Tongue (tissue), 2 donors: ENCODE results near the gene PAX7. TPM values are rescaled to one million over a fixed set of nuclear protein-coding genes. Genes with fewer than 3 reads are reported as not detected.
A peak's percentile ranks its signal among the peaks of the same experiment; 100 is the strongest.
"Not testable (repeated sequence)": the region's sequence is repeated elsewhere in the genome, so short reads cannot be mapped to it uniquely, and the experiment has no call there.

Source experiments
- DNase-seq: peaks from one replicate; pipeline ENCODE4 v3.0.0-alpha.2; 2015
- total RNA-seq: library from RNA; depleted of rRNA; stranded (reverse); fragments of >200 nt; gene quantifications from one replicate; pipeline ENCODE4 v1.2.3, GENCODE V29; 2014

PAX7 gene
- total RNA-seq, 1 donor from 2014 or later = 41.9 TPM

DNA sequence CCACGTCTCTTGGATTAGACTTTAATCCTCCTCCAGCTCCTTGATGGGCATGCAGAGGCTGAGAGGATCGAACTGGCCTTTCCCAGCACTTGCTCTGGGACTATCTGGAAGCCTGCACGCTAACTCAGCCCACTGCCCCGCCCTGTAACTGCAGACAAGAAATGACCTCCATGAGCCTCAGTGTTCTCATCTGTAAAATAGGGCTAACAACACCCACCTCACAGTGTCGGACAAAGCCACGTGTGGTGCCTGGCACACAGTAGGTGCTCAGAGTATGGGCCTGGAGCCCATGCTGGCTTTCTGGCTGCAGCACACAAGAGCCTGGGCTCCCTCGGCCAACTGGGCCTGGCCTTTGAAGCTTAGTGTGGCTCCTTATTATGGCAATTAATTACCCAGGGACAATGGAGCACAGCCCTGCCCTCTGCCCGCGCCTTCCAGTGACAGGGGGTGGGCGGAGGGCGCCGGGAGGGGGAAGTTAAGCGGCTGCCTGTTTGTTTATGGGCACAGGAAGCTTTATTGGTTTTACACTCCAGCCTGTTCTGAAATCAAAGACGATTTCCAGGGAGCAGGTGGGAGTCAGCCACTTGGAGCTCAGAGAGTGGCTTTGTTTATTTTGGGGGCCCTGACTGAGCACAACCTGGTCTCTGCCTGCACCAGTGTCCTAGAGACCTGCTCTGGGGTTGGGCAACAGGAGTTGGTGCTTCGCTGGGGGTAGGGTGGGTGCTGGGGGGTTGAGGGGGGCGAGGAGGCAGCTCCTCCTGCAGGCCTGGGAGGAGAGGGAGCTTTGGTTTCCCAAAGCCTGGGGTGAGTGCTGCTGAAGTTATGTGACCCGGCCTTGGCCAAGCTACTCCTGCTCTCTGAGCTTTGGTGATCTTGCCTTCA, 31.0 kb downstream of the PAX7 start:
- DNase-seq = no peak

- no peak for DNase-seq
These were observed 31.6 kb downstream of the PAX7 start for GRCh38 chr1:18662286-18662639.

GRCh38 chr1:18666317-18666920, 35.8 kb downstream of the PAX7 start:
- DNase-seq = no peak

GRCh38 chr1:18667333-18667732, 36.7 kb downstream of the PAX7 start:
- no peak for DNase-seq

DNA sequence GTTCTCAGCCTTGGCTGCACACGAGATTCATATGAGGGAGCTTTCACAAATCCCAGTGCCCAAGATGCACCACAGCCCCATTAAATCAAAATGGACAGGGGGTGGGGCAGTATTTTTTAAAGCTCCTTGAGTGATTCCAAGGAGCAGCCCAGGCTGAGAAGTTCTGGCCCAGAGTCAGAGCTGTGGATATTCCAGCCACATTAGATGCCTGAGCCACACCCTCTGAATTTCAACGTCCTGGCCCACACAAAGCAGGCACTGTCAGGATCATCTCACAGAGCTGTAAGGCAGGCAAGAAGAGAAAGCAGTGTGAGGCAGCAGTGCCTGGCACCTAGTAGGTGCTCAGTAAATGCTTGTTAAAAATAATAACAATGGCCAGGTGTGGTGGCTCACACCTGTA, 37.4 kb downstream of the PAX7 start:
- no peak for DNase-seq

GRCh38 chr1:18668750-18669404, 38.2 kb downstream of the PAX7 start:
- no peak for DNase-seq

- DNase-seq = no peak
These were observed 39.6 kb downstream of the PAX7 start for GRCh38 chr1:18670121-18670867.

- DNase-seq = no peak
These were observed 40.2 kb downstream of the PAX7 start for GRCh38 chr1:18670868-18671225.

DNA sequence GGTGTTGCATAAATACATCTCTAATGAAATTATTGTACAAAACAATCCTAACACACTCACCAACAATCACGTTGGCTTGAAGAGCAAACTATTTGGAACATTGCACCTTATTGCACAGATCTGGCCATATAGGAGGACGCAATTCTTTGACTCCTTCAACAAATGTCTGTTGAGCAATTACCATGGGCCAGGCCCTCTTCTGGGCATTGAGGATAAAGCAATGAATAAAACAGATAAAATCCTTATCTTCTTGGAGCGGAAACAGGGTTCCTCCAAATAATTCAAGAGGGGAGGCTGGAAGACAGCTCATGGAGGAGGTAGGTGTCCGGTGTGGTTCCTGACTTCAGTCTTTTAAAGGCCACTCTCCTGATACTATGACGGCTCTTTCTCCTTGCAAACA, 43.3 kb downstream of the PAX7 start:
- DNase-seq = no peak

GRCh38 chr1:18676332-18676781, 45.7 kb downstream of the PAX7 start:
- no peak for DNase-seq

- DNase-seq = no peak
These were observed 50.8 kb downstream of the PAX7 start for GRCh38 chr1:18681423-18681835.

DNA sequence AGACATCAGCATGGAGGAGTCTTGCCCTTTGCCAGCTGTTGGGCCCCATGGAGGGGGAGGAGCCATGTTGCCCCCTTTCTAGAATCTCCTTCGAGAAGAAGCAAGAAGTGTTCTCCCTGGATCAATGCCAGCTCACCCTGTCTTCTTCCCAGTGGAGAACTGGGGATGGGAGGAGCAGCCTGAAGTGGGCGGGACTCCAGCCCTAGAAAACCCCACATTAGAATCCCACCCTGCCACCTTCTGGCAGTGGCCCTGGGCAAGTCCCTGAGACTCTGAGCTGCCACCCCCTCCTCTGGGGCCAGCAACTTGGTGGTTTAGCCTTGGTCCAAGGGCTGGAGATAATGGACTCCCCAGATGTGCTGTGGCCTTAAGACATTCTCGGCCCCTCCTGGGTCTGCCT, 51.7 kb downstream of the PAX7 start:
- DNase-seq = no peak

DNA sequence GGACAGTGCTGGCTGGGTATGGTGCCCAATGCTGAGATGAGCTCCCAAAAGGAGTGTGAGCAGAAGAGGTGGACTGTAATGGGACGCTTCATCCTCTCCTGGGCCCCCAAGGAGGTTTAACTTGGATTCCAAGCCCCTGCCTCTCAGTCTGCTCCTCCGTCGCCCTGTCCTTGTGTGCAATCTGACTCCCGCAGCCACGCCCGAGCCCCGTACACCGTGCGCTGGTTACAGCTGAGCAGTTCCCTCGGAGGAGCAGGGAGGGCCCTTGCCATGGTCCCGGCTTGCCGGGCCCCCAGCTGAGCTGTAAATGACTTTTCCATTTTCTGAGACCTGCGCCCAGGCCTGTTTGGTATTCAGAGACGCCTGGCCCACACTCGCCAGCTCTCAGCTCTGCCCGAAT, 53.7 kb downstream of the PAX7 start:
- DNase-seq = peak; percentile 77

DNA sequence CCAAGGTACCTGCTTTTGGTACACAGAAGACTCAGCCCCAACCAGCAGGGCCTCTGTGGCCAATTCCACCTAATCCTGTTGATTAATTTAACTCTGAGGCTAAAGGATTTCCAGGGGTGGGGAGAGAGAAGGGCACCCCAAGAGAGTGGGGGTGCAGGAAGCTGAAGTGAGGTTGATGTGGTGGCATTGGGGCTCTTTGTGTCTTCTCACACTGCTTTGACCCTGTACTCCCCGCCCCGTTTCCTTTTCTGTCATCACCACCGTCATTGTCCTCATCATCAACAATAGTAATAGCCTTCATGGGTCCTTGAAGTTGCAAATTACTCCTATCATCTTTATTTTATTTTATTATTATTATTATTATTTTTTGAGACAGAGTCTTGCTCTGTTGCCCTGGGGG, 55.9 kb downstream of the PAX7 start:
- DNase-seq = no peak

- no peak for DNase-seq
These were observed 56.6 kb downstream of the PAX7 start for GRCh38 chr1:18687273-18687672.

DNA sequence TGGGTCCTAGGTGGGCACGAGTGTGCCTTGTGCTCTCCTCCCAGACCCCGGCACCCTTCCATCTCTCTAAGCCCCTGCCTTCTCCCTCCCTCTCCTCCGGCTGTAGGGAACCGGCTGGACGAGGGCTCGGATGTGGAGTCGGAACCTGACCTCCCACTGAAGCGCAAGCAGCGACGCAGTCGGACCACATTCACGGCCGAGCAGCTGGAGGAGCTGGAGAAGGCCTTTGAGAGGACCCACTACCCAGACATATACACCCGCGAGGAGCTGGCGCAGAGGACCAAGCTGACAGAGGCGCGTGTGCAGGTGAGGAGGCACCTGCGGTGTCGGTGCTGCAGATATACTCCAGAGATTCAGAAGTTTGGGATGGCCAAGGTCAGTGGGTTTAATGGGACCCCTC, 61.0 kb downstream of the PAX7 start:
- no peak for DNase-seq

DNA sequence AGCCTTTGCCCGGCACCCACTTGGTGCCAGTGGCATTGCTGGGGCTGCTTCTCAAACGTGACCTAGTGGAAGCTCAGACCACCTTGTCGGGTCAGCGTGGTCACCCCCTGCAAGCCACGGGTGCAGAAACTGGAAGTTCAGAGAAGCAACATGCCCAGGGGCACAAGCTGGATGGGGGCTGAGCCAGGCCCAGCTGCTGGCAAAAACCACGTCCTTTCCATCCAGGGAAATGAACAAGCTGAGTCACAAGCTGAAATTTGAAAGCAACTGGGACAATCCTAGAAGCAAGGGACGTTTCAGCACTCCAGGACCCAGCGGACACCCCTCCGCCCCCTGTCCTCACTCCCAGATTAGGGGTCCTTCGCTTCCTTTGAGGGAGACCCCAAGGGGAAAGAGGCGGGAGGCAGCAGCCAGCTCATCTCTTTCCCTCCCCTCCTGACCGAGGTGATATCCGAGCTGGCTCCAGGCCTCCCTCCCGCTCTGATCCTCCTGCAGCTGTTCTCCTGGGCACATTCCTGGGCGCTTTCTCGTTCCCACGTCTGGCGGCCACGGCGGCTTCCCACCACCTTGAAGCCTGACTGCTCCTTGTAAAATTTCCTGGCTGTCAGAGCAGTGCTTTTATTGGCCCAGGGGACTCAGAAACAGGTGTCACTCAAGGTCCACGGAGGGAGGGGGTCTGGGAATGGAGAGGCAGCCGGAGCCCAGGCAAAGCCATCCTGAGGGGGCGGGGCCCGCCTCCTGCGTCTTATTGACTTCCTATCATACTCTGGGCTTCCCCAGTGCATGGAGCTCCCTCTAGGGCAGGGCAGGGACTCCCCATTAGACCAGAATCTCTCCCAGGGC, 62.8 kb downstream of the PAX7 start:
- peak; percentile 94 for DNase-seq

DNA sequence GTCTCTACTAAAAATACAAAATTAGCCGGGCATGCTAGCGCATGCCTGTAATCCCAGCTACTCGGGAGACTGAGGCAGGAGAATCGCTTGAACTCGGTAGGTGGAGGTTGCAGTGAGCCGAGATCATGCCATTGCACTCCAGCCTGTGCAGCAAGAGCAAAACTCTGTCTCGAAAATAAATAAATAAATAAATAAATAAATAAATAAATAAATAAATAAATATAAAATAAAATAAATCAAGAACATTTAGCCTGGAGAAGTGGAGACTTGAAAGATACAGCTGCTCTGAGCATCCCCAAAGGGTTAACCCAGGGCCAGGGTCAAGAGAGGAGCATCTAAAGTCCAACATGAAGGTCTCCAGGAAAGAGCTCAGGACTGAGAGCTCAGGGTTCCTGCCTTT, 63.6 kb downstream of the PAX7 start:
- not testable (repeated sequence) for DNase-seq

DNA sequence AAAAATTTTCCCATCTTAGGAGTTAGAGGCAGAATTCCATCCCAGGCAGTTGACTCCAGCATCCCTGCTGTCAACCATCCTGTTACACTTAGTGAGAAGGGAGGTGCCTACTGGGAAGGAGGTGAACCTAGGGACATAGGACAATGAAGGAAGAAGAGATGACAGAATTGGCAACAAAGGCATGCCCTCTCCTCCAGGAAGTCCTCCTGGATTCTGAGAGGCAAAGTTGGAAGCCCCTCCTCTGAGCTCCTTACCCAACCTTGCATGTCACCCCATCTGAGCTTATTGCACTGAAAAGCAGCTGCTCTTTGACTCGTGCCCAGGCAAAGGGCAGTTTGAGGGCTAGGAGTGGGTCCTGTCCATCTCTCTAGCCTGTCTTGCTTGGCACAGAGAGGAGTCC, 66.9 kb downstream of the PAX7 start:
- DNase-seq = no peak

- no peak for DNase-seq
These were observed 69.9 kb downstream of the PAX7 start for GRCh38 chr1:18700530-18700929.

- DNase-seq = no peak
These were observed 70.5 kb downstream of the PAX7 start for GRCh38 chr1:18701183-18701582.
